Mesothelial cell of epicardium (in vitro differentiated cells): ENCODE measurements around the gene PLA2G2C. TPM values are rescaled to one million over a fixed set of nuclear protein-coding genes. Genes with fewer than 3 reads are reported as not detected.

Experiments
- DNase-seq, 2 experiments: peaks; one replicate each; pipeline ENCODE4 v3.0.0; 2021; ENCODE audit warnings: low spot score in 2 of 2; ENCODE audit not compliant: unreplicated experiment in 2 of 2
- H3K27ac Mint-ChIP-seq: 2 replicates; pipeline ENCODE4 v1.8.0; 2021; ENCODE audit warnings: mixed read lengths
- H3K27me3 Mint-ChIP-seq: 2 replicates; pipeline ENCODE4 v1.8.0; 2021; ENCODE audit warnings: low read depth, mixed read lengths
- H3K36me3 Mint-ChIP-seq: 2 replicates; pipeline ENCODE4 v1.8.0; 2021; ENCODE audit warnings: mixed read lengths
- H3K4me1 Mint-ChIP-seq: 2 replicates; pipeline ENCODE4 v1.8.0; 2021; ENCODE audit warnings: mixed read lengths
- H3K4me3 Mint-ChIP-seq: 2 replicates; pipeline ENCODE4 v1.8.0; 2021; ENCODE audit warnings: mild to moderate bottlenecking, moderate library complexity, mixed read lengths
- H3K9me3 Mint-ChIP-seq: 2 replicates; pipeline ENCODE4 v1.8.0; 2021; ENCODE audit warnings: mixed read lengths
- CTCF ChIP-seq: fragments of 200-600 bp; sonication (generic); IDR thresholded peaks from one replicate; pipeline ENCODE4 v1.5.0; 2021; ENCODE audit warnings: antibody characterized with exemption; ENCODE audit not compliant: unreplicated experiment
- total RNA-seq: library from RNA; stranded (reverse); gene quantifications from 3 replicates; pipeline ENCODE4 v1.2.1, GENCODE V29; 2021

Gene PLA2G2C
- total RNA-seq, 1 donor from 2014 or later, result 0.40 TPM

- Mint-ChIP-seq H3K27ac (no peak overlapping the region), H3K27me3 (peaks cover 43% of the 10 kb centered on the region), H3K4me1 (peaks cover 16% of the 10 kb centered on the region), H3K36me3 (no peaks in the 10 kb centered on the region), H3K4me3 (peak overlapping the region; percentile 47), H3K9me3 (peaks cover 3% of the 10 kb centered on the region)
- DNase-seq, result no peak
- TF ChIP-seq CTCF, result no peak
These were observed 25.9 kb upstream of the PLA2G2C start for GRCh38 chr1:20212085-20212684.

DNA sequence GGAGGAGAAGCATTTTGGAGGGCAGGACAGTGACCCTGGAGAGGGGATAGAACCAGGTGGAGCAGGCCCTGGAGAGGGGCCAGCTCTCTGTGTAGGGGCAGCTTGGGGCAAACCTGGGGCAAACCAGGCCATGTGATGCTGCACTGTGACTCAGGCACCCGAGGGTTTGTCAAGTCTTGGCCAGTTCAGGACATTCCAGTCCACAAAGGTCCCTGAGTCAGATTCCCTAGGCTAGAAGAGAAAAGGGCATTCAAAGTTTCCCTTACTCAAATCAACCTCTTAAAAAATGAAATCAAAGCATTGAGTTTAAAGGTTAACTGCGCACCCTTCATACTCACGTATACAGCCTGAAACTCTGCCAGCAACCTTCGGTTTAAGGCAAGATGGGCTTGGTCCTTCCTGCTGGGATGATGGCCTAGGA lies 25.2 kb upstream of the PLA2G2C start:
- Mint-ChIP-seq H3K4me3 (no peak overlapping the region), H3K9me3 (peaks cover 3% of the 10 kb centered on the region), H3K36me3 (no peaks in the 10 kb centered on the region), H3K27ac (no peak overlapping the region), H3K27me3 (peaks cover 41% of the 10 kb centered on the region), H3K4me1 (peaks cover 16% of the 10 kb centered on the region)
- DNase-seq, result no peak
- no peak for TF ChIP-seq CTCF

GRCh38 chr1:20210736-20211460 lies 24.6 kb upstream of the PLA2G2C start:
- DNase-seq, result no peak
- no peak for TF ChIP-seq CTCF
- H3K4me3 Mint-ChIP-seq, result no peak overlapping the region
- no peaks in the 10 kb centered on the region for H3K9me3 Mint-ChIP-seq
- H3K27ac Mint-ChIP-seq, result no peak overlapping the region
- no peaks in the 10 kb centered on the region for H3K36me3 Mint-ChIP-seq
- peaks cover 35% of the 10 kb centered on the region for H3K27me3 Mint-ChIP-seq
- peaks cover 16% of the 10 kb centered on the region for H3K4me1 Mint-ChIP-seq

DNA sequence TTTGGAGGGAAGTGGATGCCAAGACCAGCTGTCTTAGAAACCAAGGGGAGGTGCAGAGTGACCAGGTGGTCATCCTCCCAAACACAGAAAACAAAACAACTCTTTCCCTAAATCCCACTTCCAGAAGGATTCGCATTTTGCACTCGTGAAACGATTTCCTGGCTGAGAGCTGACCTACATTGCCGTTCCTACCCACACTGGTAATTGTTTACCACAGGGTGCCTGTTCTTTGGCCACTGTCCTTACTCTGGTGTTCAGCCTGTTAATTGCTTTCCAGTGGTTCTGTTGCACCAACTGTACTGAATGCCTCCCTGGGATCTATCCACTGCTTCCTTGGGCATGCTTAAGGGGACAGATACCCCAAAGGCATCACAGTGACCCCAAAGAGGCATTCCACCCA lies 23.2 kb upstream of the PLA2G2C start:
- no peak for DNase-seq
- H3K27me3 Mint-ChIP-seq, result peaks cover 21% of the 10 kb centered on the region
- peaks cover 16% of the 10 kb centered on the region for H3K4me1 Mint-ChIP-seq
- H3K4me3 Mint-ChIP-seq, result no peak overlapping the region
- H3K9me3 Mint-ChIP-seq, result no peaks in the 10 kb centered on the region
- H3K36me3 Mint-ChIP-seq, result no peaks in the 10 kb centered on the region
- TF ChIP-seq CTCF, result no peak
- no peak overlapping the region for H3K27ac Mint-ChIP-seq

- H3K9me3 Mint-ChIP-seq, result no peaks in the 10 kb centered on the region
- peaks cover 17% of the 10 kb centered on the region for H3K27me3 Mint-ChIP-seq
- H3K36me3 Mint-ChIP-seq, result no peaks in the 10 kb centered on the region
- TF ChIP-seq CTCF, result no peak
- no peak for DNase-seq
- no peak overlapping the region for H3K27ac Mint-ChIP-seq
- H3K4me1 Mint-ChIP-seq, result peaks cover 12% of the 10 kb centered on the region
- no peak overlapping the region for H3K4me3 Mint-ChIP-seq
These were observed 21.2 kb upstream of the PLA2G2C start for GRCh38 chr1:20207546-20207945.
